Peyer's patch (tissue), 4 donors: ENCODE results near the gene MSX2.

Experiments
- POLR2A ChIP-seq, 2 donors: fragments of 450-650 bp; IDR thresholded peaks; one replicate each; pipeline ENCODE4 v1.5.1; 2017; ENCODE audit warnings: antibody characterized with exemption in 2 of 2, mild to moderate bottlenecking in 2 of 2, moderate library complexity in 2 of 2
- TF ChIP-seq, protein P1 (sequence below), 6 experiments: fragments of 450-650 bp in 4 of 6; fragments of 200-600 bp in 2 of 6; sonication (generic) in 1 of 6; IDR thresholded peaks; one replicate each; pipeline ENCODE4 v1.5.1; 2017 to 2019; ENCODE audit warnings: antibody characterized with exemption in 6 of 6, mild to moderate bottlenecking in 3 of 6, moderate library complexity in 1 of 6

- TF ChIP-seq, protein P1, sequence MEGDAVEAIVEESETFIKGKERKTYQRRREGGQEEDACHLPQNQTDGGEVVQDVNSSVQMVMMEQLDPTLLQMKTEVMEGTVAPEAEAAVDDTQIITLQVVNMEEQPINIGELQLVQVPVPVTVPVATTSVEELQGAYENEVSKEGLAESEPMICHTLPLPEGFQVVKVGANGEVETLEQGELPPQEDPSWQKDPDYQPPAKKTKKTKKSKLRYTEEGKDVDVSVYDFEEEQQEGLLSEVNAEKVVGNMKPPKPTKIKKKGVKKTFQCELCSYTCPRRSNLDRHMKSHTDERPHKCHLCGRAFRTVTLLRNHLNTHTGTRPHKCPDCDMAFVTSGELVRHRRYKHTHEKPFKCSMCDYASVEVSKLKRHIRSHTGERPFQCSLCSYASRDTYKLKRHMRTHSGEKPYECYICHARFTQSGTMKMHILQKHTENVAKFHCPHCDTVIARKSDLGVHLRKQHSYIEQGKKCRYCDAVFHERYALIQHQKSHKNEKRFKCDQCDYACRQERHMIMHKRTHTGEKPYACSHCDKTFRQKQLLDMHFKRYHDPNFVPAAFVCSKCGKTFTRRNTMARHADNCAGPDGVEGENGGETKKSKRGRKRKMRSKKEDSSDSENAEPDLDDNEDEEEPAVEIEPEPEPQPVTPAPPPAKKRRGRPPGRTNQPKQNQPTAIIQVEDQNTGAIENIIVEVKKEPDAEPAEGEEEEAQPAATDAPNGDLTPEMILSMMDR (IDR thresholded peaks at IDR 0.05): no peak
- no peak for TF ChIP-seq POLR2A (IDR thresholded peaks at IDR 0.05)
Observed at GRCh38 chr5:174734571-174735497, 10.5 kb downstream of the MSX2 start.
